Activated B cell treated with CpG ODN at 0.5 μM for 24 hours (primary cell): ENCODE measurements around the gene LIF. TPM values are rescaled to one million over a fixed set of nuclear protein-coding genes. Genes with fewer than 3 reads are reported as not detected.

Source experiments
- ATAC-seq: fragments of 200-7000 bp; cut with Tn5 transposase; one replicate; pipeline ENCODE4 v1.10.0; 2021; ENCODE audit warnings: low read depth, mild to moderate bottlenecking, moderate library complexity
- CTCF ChIA-PET: fragments of 350-600 bp; sonication (Branson Sonifier 250); formaldehyde crosslinking; loops from one replicate; lab custom pipeline; 2021; ENCODE audit warnings: antibody characterized with exemption; lab: Charles Lee
- POLR2A ChIA-PET: fragments of 350-600 bp; sonication (Branson Sonifier 250); formaldehyde crosslinking; loops from one replicate; lab custom pipeline; 2021; ENCODE audit warnings: antibody characterized with exemption; lab: Charles Lee
- DNase-seq: peaks from one replicate; pipeline ENCODE4 v3.0.0; 2022
- H3K27ac Mint-ChIP-seq: one replicate; pipeline ENCODE4 v1.8.0; 2020; ENCODE audit warnings: mixed read lengths
- H3K27me3 Mint-ChIP-seq: one replicate; pipeline ENCODE4 v1.8.0; 2021; ENCODE audit warnings: mixed read lengths
- H3K36me3 Mint-ChIP-seq: one replicate; pipeline ENCODE4 v1.8.0; 2021; ENCODE audit warnings: low read depth, mixed read lengths
- H3K4me1 Mint-ChIP-seq: one replicate; pipeline ENCODE4 v1.8.0; 2021; ENCODE audit warnings: mixed read lengths
- H3K4me3 Mint-ChIP-seq: one replicate; pipeline ENCODE4 v1.8.0; 2020; ENCODE audit warnings: mild to moderate bottlenecking, mixed read lengths
- H3K9me3 Mint-ChIP-seq: one replicate; pipeline ENCODE4 v1.8.0; 2020; ENCODE audit warnings: mixed read lengths
- CTCF ChIP-seq: fragments of 200-600 bp; IDR thresholded peaks from one replicate; pipeline ENCODE4 v1.8.0; 2022; ENCODE audit warnings: antibody characterized with exemption, mild to moderate bottlenecking
- intact Hi-C: fragments of 100-400 bp; cut with micrococcal nuclease; formaldehyde crosslinking; loops from one replicate; pipeline ENCODE4 v1.15.1; 2024
- total RNA-seq: library from RNA; stranded (reverse); gene quantifications from 2 replicates; pipeline ENCODE4 v1.2.3, GENCODE V29; 2022

LIF gene
- total RNA-seq, 1 donor from 2014 or later = 0.44 TPM

DNA sequence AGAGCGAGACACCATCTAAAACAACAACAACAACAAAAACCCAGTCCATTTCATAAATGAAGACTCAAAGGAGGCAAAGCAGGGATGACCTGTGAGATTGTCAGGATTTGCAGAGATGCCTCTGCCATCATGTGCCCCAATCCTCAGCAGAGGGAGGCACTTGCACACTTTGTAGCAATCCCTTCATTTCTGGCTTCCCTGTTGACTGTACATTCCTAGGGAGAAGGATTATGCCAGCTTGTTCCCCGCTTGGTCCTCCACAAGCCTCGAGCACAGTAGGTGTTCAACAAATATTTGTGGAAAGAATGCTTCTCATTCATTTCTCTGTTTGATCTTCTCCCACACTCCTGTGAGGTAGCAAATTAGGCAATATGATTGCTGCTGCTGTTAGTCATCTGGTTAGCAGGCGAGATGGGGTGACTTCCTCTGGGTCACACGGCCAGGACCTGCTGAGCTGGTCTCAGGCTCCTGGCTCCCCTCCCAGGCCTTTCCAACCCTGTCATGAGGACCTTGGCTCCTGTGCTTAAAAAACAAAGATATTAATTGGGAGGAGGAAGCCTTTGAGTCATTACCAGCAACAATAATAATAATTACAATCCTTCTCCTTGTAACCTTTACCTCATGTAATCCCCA lies 34.1 kb downstream of the LIF start:
- intact Hi-C loops = no loop called here
- DNase-seq (no peak), ATAC-seq (no peak)
- Mint-ChIP-seq H3K27me3 (peaks cover 12% of the 10 kb centered on the region), H3K36me3 (no peaks in the 10 kb centered on the region), H3K9me3 (no peaks in the 10 kb centered on the region), H3K27ac (no peak overlapping the region), H3K4me3 (no peak overlapping the region), H3K4me1 (no peaks in the 10 kb centered on the region)
- no peak for TF ChIP-seq CTCF
- CTCF ChIA-PET = no interaction called here
- POLR2A ChIA-PET = no interaction called here

- Mint-ChIP-seq H3K27me3 (peaks cover 12% of the 10 kb centered on the region), H3K27ac (no peak overlapping the region), H3K36me3 (no peaks in the 10 kb centered on the region), H3K9me3 (no peaks in the 10 kb centered on the region), H3K4me3 (no peak overlapping the region), H3K4me1 (no peaks in the 10 kb centered on the region)
- DNase-seq = no peak
- no peak for TF ChIP-seq CTCF
- ChIA-PET CTCF (no interaction called here), POLR2A (no interaction called here)
- intact Hi-C loops = no loop called here
- ATAC-seq = no peak
Observed at GRCh38 chr22:30211124-30211820, 35.3 kb downstream of the LIF start.

GRCh38 chr22:30210235-30210909 lies 36.2 kb downstream of the LIF start:
- Mint-ChIP-seq H3K4me3 (no peak overlapping the region), H3K27me3 (peaks cover 12% of the 10 kb centered on the region), H3K9me3 (no peaks in the 10 kb centered on the region), H3K27ac (no peak overlapping the region), H3K36me3 (no peaks in the 10 kb centered on the region), H3K4me1 (no peaks in the 10 kb centered on the region)
- DNase-seq (no peak), ATAC-seq (no peak)
- POLR2A ChIA-PET = no interaction called here
- CTCF ChIA-PET = no interaction called here
- TF ChIP-seq CTCF = no peak
- intact Hi-C loops = no loop called here

DNA sequence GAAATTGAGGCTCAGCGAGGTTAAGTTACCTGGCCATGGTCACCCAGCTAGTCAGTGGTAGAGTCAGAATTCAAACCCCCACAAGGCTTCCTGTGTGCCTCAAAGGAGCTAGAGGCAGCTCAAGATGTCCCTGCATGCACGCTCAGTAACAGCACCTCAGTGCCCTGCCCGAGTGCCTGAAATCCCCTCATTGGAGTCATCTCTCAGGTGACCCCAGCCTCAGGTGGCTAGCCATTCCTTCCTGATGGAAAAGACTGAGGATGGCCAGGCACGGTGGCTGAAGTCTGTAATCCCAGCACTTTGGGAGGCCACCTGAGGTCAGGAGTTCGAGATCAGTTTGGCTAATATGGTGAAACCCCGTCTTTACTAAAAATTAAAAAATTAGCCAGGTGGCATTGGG lies 36.9 kb downstream of the LIF start:
- POLR2A ChIA-PET = no interaction called here
- ATAC-seq (no peak), DNase-seq (no peak)
- no peak for TF ChIP-seq CTCF
- intact Hi-C loops = no loop called here
- CTCF ChIA-PET = no interaction called here
- Mint-ChIP-seq H3K4me3 (no peak overlapping the region), H3K27me3 (peaks cover 12% of the 10 kb centered on the region), H3K27ac (no peak overlapping the region), H3K9me3 (no peaks in the 10 kb centered on the region), H3K36me3 (no peaks in the 10 kb centered on the region), H3K4me1 (no peaks in the 10 kb centered on the region)
